CD4-positive, alpha-beta T cell treated with Interleukin-12 subunit alpha and Interleukin-12 subunit beta, for 1 hour (primary cell): Measurements from ENCODE around the gene RPL10.
A peak's percentile ranks its signal among the peaks of the same experiment; 100 is the strongest.

Experiments
- DNase-seq: peaks from one replicate; pipeline ENCODE4 v3.0.0-alpha.2; 2020

The RPL10 gene

DNA sequence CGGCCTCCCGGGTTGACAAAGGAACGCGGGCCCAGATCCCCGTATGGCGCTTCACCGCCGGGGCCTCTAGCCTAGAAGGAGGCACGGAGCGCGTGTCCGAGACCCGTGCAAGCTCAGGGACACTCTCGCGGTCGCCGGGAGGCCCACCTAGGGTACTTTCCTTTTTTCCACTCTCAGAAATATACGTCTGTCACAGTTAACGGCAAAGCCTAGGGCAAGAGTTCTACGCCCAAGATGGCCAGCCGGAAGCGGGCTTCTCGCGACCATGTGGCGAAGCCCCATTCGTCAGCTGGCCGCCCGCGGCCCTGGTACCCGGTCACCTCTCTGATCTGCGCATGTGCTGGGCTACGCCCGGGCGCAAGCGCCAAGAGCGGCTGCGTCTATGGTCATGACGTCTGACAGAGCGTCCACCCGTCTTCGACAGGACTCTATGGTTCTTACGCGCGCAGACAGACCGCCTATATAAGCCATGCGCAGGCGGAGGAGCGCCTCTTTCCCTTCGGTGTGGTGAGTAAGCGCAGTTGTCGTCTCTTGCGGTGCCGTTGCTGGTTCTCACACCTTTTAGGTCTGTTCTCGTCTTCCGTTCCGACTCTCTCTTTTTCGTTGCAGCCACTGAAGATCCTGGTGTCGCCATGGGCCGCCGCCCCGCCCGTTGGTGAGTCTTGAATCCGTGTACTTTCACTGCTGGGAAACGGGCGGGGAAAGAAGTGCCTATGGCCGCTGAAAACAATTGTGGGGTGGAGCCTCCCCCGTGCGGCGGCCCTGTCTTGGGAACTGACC lies at the start of gene RPL10:
TSS of gene RPL10 (plus strand) at position 490 of the 780 bp plus-strand sequence. CDS start at position 633, 143 bp downstream.
- peak; percentile 94 for DNase-seq

DNA sequence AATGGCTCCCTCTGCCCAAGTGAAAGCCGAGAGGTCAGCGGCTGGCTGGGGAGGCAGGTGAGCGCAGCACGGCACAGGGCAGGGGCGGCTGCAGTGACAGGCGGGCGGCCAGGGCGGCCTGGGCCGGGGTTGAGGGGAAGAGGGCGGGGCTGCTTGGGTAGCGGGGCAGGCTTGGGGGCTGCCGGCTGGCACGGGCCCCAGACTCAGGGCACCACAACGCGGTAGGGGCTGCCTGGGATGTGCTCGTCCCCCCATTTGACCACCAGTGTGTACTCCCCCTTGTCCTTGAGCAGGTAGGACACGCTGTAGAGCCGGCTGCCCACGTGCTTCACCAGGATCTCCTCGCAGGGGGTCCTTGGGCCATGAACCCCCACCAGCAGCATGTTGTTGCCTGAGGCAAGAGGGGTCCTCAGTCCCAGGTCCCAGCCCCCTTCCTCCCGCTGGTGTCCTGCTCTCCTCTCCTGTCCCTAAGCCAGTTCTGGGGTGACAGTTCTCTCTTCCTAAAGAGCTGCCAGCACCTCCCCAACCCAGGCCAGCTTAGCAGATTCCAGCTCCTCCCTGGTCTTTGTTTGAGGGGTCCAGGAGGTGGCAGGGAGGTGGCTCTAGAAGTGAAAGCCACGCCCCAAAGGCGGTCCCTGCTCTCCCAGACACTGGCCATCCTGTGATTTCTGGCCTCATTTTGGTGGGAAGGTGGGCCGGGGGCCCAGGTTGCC lies 49.4 kb upstream of the RPL10 start:
- peak; percentile 5 for DNase-seq

DNA sequence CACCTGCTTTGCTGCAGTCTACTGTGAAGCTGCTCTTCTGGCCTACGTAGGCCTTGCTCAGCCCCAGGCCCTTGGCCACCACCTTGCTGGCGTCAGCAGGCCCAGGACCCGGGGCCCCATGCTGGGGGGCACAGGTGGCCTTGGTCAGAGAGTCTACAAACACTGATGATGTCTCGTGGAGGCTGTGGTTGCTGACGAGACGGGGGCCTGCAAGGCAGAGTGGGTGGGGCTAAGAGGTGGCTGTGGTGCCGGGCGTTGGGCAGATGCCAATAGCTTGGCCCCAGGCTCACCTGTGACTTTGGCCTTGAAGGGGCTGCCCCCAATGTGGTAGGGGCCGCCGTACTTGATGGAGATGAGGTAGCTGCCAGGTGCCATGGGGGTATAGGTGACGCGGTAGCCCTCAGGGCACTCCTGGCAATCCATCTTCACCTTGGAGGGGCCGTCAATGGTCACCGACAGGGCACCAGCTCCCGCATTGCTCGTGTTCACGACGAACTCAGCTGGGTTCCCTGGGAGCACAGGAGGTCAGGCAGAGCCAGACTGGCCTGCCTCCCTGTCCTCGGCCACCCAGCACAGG lies 48.7 kb upstream of the RPL10 start:
- DNase-seq, result peak; percentile 30

DNA sequence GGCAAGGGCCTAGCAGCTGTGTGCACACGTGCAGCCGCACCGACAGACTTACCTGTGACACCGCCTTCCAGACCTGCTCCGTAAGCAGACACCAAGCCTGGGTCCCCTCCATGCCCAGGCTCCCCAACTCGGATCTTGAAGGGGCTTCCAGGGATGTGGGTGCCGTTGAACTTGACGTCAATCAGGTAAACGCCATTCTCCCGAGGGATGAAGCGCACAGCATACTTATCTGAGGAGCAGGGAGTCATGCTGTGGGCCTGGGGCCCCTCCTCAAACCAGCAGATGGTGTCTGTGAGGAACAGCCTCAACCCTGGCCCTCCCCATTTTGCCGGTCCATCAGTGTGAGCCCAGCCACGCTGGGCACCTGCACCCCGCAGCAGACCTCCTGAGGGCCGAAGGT lies 48.2 kb upstream of the RPL10 start:
- DNase-seq, result peak; percentile 0

DNA sequence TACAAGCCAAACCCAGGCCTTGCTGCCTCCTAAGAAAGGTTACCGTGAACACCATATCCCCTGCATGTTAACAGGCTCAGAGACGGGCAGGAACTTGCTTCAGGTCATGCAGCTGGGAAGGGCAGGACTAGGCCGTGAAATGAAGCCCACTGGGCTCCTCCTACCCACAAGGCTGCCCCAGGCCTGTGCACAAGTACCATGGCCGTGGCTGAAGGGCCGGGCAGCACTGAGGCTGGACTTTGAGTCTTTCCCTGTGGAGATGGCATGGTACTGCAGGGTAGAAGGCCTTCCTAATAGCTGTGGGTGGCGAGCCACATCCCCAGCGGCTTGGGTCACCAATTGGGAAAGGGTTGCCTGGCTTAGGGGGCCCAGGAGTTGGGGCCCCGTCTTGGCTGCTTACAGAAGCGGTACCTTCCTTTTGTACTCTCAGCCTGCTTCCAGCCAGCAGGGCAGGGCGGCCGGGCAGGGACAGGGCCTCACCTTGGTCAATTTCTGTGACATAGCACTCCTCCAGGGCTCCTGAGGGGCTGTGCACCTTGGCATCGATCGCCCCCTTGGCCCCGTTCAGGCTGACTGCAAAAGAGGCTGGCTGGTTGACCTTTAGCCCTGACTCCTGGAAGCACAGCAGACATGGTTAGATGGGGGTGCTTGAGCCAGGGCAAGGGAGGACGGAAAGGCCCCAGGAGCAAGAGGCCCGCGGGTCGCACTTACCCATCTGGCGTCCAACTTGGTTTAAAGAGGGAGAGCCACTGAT lies 47.6 kb upstream of the RPL10 start:
- no peak for DNase-seq

DNA sequence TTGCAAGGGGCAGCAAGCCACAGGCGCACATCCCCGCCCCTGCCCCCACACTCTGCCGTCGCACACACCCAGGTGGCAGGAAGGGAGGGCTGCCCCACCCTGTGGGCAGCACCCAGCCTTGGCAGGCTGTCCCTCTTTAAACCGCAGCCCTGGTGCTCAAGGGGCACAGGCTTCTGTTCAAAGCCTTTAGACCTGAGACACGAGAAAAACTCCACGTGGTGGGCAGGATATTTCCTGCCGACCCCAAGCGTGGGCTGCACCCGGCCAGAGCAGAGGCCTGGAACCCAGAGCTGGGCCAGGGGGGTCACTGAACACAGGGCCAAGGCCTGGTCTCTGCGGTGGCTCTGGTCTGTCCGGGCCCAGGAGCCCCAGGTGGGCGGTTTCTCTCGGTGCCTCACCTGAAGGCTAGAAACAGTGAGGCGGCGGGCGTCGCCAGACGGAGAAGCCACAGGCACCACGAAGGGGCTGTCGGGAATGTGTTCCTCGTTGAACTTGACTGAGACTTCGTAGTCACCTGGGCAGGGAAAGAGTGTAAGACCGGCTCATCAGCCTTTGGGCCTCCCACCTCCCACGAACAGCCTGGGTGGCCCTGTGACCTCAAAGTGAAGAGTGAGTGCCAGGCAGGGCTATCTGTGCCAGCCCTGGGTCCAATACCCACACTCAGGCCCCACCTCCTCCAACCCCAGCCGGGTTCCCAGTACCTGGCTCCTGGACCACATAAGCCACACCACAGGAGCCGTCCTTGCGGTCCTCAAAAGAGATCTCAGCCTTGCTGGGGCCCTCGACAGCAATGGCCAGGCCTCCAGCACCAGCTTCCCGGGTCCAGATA lies 46.8 kb upstream of the RPL10 start:
- peak; percentile 66 for DNase-seq

DNA sequence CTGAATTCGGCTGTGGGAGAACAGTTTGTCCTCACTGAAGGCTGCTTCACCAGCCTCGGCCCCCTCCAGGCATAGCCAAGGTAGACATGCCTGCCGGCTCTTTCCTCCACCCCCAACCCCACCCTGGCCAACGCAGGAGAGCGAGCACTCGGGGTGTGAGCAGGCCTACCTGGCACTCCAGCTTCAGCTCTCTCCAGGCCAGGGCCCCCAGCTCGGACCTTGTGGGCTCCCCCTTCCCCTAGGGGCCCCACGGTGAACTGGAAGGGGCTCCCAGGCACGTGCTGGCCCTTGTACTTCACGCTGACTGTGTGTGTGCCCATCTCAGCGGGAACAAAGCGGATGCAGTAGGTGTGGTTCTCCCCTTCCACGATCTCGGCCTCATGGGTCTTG lies 46.2 kb upstream of the RPL10 start:
- DNase-seq, result no peak

DNA sequence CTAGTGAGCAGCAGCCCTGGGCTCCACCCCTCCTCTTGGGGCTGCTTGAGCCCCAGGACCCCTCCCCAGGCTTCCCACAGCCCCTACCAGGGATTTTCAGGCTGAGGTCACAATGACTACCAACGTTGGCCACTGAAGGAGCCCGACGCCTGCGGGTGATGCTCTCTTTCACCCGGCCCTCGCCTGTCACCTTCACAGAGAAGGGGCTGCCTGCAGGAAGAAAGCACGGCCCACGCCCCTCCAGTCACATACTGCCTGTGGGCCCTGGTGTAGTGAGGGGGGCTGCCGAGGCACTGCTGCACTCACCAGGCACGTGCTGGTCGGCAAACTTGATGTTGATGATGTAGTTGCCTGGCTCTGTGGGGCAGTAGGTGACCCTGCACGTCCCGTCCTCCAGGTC lies 45.7 kb upstream of the RPL10 start:
- peak; percentile 7 for DNase-seq

DNA sequence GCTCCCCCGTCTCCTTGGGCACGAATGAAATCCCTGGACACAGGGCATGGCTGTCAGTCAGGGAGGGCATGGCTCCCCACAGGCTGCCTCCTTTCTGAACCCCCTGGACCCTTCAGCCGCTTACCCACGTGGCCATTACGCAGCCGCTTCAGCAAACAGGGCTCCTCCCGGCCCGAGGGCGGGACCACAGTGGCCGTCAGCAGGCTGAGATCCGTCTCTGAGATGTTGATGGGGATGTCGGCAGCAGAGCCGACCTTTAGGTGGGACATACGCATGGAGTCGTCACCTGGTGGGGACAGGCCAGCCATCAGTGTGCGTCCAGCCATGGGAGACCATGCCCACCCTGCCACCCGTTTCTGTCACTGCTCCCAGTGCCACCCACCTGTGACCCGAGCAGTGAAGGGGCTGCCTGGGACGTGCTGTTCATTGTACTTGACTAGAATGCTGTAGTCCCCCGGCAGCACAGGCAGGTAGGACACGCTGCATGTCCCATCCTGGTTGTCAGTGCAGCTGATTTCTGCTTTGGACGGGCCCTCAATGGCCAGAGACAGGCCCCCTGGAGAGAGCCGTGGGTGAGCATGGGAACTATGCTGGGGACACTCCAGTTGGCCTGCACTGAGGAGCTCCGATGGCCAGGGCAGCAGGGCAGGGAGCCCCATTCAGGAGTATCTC lies 44.9 kb upstream of the RPL10 start:
- peak; percentile 0 for DNase-seq

DNA sequence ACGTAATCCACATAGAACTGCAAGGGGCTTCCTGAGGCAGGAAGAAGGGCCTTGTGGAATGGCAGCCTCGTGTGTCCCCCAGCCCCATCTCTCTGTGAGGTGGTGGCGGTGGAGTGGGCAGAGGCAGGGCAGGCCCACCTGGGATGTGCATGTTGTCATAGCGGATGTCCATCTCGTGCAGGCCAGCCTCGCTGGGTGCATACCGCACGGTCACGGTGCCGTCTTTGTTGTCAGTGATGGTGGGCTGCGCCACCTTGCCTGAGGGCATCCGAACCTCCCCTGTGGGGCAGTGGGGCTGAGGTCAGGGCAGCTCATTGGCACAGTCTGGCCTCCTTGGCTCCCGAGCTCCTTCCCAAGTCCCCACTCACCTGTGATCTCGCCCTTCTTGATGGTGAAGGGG lies 44.2 kb upstream of the RPL10 start:
- no peak for DNase-seq

DNA sequence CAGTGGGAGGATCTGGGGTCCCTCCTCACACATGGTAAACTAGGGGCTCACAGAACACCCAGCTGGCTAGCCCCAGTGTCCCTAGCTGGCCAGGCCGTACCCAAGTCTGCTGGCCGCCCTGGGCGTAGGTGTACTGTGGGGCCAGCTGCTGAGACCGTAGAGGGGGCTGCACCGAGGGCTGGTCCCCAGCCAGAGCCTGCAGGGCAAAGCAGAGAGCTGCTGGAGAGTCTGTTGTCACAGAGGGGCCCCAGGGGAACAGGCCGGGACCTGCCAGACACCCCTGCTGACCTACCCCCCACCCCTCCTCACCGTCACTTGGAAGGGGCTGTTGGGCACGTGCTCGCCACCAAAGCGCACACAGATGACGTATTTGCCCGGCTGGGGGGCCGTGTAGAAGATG lies 43.7 kb upstream of the RPL10 start:
- DNase-seq, result no peak

DNA sequence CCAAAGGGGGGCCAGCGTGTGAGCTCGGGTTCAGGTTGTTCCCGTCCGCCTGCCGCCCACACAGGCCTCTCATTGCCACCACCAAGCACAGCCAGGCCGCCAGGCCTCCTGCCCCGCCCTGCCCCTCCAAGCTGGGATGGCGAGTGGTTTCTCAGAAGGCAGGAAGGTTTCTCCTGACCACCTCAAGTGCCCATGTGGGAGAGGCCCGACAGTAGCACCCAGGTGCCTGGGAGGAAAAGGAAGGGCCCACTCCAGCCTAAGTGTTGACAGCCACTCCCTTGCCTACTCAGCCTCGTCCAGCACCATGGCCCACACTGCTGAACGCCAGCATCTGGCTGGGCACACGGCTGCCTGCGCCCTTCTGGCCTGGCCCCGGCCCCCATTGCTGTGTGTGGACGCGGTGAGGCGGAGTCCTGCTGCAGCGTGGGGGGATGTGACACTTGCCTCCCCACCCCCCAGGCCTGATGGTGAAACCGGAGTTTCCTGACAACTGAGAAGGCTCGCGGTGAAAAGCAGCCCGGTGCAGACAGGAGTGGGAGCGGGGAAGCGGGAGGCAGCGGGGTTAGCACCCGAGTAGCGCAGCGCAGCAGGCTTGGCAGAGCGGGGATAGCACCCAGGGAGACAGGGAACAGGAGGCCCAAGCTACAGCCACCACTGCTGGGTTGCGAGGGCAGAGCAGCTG lies 42.9 kb upstream of the RPL10 start:
- peak; percentile 5 for DNase-seq

DNA sequence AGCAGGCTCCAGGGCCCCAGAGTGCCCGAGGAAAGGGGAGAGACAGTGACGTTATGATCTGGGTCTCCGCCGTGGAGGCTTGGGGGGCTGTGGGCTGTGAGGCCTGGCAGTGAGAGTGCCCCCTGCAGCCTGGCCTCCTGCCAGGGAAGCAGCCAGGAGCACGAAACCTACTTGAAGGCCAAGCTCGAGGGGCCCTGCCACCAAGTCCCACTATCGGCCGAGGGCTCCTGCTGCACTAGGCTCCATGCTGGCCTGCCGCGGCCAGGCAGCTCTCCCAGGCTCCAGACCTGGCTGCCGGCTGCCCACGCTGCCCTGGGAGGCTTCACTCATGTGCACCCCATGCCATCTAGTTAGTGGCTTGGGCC lies 42.4 kb upstream of the RPL10 start:
- DNase-seq, result peak; percentile 3

DNA sequence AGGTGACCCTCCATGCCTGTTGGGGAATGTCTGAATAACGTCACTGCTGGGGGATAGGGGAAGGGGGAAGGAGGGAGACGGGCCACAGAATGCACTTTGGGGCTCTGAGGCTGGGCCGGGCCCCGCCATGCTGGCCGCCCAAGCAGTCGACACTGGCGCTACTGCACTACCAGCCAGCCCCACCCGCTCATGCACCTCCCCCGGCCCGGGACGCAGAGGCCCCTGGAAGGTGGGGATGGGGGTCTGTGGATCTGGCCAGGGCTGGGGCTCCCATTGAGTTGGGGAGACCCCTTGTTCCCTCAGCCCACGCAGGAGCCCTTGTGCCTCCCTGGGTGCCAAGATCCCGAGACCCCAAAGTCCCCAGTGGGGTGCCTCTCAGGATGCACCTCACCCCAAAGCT lies 41.6 kb upstream of the RPL10 start:
- DNase-seq, result no peak

DNA sequence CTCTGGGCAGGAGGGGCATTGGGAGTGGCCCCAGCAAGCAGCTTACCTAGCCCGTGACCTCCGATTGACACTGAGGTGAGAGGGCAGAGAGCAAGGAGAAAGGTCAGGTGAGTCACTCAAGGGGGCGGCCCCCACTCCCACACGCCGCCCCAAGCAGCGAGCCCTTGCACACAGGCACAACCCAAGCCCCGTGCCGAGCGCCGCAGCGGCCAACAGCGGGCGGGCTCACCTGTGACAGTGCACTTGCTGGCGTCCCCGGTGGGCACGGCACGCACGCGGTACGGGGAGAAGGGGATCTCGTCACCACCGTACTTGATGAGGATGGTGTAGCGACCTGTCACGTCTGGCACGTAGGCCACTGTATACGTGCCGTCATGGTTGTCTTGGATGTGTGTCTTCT lies 41.0 kb upstream of the RPL10 start:
- DNase-seq, result peak; percentile 3

DNA sequence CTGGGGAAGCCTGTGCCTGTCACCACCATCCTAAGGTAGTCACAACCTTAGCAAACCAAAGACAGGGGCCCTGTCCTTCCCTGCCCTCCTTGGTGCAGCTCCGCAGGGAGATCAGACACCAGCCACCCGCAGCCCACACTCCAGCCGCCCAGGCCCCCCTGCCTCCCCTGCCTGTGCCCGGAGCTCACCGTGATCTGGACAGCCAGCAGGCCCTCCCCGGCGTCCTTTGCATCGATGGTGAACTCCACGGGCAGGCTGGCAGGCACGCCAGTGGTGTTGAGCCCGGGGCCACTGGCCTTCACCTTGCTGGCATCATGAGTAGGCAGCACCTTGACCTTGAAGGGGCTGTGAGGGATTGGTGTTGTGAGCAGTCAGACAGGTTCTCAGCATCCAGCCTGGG lies 40.2 kb upstream of the RPL10 start:
- no peak for DNase-seq

DNA sequence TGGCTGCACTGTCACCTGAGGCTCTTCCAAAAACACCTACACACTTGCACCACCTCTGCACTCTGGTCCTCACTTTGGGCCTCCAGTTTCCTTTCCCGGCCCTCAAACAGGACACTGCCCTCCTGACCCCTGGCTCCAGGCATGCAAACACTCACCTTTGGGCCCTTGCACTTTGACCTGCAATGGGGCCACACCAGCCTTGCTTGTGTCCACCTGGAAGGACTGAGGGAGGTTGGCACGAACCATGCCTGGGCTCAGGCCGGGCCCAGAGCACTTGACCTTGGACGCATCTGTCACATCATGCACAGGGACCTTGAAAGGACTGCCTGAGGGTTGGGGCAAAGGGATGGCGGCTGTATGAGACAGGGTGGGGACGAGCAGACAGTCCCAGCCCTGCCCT lies 39.3 kb upstream of the RPL10 start:
- DNase-seq, result no peak

DNA sequence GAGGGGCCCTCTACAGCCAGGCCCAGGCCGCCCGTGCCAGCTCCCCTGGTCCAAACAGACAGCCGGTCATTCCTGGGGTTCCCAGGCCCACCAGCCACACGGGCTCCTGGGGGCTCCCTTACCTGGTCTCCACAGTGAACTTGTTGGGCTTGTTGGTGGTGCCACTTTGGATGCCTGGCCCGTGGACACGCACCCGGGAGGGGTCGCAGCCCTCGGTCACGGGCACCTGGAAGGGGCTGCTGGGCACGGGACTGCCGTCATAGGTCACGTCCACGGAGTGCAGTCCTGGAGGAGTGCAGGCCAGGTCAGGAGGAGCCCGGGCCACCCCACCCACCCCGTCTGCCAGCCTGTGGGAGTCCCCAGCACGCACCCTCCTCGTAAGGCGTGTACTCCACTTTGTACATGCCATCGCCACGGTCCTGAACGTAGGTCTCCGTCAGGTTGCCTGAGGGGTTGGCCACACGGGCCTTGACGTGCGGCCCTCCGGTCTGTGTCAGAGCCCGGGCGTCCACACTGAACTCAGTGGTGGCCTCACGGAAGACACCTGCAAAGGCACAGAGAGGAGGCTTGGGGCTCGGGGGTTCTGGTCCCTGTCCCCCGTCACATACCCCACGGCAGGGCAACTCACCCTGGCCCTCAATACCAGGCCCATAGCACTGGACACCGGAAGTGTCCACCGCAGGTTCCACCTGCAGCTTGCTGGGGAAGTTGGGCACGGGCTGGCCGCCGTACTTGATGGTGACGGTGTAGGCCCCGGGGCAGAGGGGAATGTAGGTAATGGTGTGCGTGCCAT lies 38.6 kb upstream of the RPL10 start:
- DNase-seq, result no peak

DNA sequence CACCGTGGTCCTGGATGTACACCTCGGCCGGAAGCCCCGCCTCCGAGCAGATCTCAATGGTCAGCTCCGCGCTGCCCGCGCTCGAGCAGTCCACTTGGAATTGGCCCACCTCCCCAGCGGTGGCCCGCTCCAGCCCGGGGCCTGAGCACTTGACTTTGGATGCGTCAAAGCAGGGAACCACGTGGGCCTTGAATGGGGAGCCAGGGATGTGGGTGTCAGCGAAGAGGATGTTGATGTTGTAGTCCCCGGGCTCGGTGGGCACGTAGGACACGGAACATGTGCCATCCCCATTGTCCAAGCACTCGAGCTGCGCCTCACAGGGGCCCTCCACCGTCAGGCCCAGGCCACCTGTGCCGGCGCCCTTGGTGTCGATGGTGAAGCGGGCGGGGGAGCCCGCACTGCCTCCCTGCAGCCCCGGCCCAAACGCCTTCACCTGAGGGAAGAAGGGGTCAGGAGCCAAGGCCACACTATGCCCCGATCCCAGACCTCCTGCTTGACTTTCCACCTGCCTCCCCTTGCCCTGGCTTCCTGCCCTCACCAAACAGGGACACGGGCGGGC lies 37.9 kb upstream of the RPL10 start:
- no peak for DNase-seq

DNA sequence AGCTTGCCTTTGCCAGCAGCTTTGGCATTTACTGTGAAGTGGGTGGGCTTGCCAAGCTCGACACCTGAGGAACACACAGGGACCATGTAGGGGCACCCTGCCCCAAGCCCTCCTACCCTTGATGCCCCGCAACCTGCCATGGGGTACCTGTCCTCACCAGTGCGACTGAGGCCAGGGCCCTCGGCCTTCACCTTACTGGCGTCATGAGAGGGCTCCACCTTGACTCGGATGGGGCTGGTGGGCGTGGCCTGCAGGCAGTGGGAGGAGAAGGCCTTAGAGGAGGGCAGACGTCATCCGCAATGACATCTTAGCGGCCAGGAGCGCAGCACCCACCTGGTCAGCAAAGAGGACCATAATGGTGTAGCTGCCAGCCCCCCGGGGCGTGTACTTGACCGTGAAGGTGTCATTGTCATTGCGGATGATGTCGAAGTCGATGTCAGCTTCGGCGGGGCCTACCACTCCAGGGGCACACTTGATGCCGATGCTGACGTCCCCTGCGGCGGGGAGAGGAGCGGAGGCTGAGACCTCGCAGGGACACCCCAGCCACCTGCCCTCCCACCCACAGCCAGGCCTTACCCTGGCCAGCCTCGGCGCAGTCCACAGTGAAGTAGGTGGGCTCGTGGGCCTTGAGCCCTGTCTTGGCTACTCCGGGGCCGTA lies 36.0 kb upstream of the RPL10 start:
- DNase-seq, result no peak
